KMS-11 (cell line): ENCODE measurements around the gene PTPN5.

Experiments
- H2AFZ ChIP-seq: fragments of 200-600 bp; sonication (generic); 2 replicates; pipeline ENCODE4 v1.6.1; 2016; ENCODE audit warnings: antibody characterized with exemption, mixed run types, low read depth
- H3K27ac ChIP-seq: fragments of 200-600 bp; sonication (generic); 2 replicates; pipeline ENCODE4 v1.6.1; 2016; ENCODE audit warnings: mild to moderate bottlenecking, mixed run types
- H3K27me3 ChIP-seq: fragments of 200-600 bp; sonication (generic); 2 replicates; pipeline ENCODE4 v1.6.1; 2017; ENCODE audit warnings: mild to moderate bottlenecking, low read depth, mixed run types, moderate library complexity; ENCODE audit not compliant: insufficient read depth
- H3K36me3 ChIP-seq: fragments of 200-600 bp; sonication (generic); 2 replicates; pipeline ENCODE4 v1.6.1; 2017; ENCODE audit warnings: mild to moderate bottlenecking, mixed run types; ENCODE audit not compliant: insufficient read depth
- H3K4me1 ChIP-seq: fragments of 200-600 bp; sonication (generic); 2 replicates; pipeline ENCODE4 v1.6.1; 2016; ENCODE audit warnings: mild to moderate bottlenecking, low read depth, mixed run types; ENCODE audit not compliant: poor library complexity, severe bottlenecking
- H3K4me2 ChIP-seq: fragments of 200-600 bp; sonication (generic); 2 replicates; pipeline ENCODE4 v1.7.0; 2016; ENCODE audit warnings: mild to moderate bottlenecking, mixed run types
- H3K4me3 ChIP-seq: fragments of 200-600 bp; sonication (generic); IDR thresholded peaks from 2 replicates; pipeline ENCODE4 v1.6.1; 2017; ENCODE audit warnings: low read depth, low read length, mixed read lengths; ENCODE audit not compliant: insufficient read depth
- H3K79me2 ChIP-seq: fragments of 200-600 bp; sonication (generic); 2 replicates; pipeline ENCODE4 v1.6.1; 2016; ENCODE audit warnings: low read depth, mixed run types; ENCODE audit not compliant: insufficient read depth
- H3K9ac ChIP-seq: fragments of 200-600 bp; sonication (generic); 2 replicates; pipeline ENCODE4 v1.6.1; 2016; ENCODE audit warnings: mild to moderate bottlenecking, mixed run types
- H4K20me1 ChIP-seq: fragments of 200-600 bp; sonication (generic); 2 replicates; pipeline ENCODE4 v1.6.1; 2016; ENCODE audit warnings: mild to moderate bottlenecking, mixed run types; ENCODE audit not compliant: insufficient read depth
- TF ChIP-seq, protein P1 (sequence below): fragments of 200-600 bp; sonication (generic); conservative IDR thresholded peaks from 2 replicates; pipeline ENCODE4 v1.6.1; 2017; ENCODE audit warnings: low read depth, mild to moderate bottlenecking, antibody characterized with exemption, low read length, moderate library complexity, mixed read lengths

Gene PTPN5

DNA sequence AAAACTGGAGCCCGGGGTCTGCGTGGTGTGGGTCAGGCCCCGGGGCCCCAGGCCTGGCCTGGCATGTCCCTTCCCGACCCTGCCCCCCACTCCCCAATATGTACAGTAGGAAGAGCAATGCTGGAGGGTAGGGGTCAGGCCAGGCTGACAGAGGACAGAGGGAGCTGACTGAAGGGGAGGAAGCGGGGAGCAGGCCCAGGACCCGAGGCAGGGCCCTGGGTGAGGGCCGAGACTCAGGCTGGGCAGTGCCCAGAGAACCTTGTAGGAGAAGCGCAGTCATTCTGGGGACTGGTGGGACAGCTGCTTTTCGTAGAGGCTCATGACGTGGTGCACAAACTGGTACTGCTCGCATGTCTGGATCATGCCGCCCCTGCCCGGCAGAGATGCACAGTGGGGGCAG lies 62.9 kb downstream of the PTPN5 start:
- no peaks in the 10 kb centered on the region for H3K36me3 ChIP-seq
- no peak overlapping the region for H2AFZ ChIP-seq
- no peak overlapping the region for H3K4me2 ChIP-seq
- H3K4me1 ChIP-seq, result no peaks in the 10 kb centered on the region
- no peak overlapping the region for H3K9ac ChIP-seq
- TF ChIP-seq, protein P1, sequence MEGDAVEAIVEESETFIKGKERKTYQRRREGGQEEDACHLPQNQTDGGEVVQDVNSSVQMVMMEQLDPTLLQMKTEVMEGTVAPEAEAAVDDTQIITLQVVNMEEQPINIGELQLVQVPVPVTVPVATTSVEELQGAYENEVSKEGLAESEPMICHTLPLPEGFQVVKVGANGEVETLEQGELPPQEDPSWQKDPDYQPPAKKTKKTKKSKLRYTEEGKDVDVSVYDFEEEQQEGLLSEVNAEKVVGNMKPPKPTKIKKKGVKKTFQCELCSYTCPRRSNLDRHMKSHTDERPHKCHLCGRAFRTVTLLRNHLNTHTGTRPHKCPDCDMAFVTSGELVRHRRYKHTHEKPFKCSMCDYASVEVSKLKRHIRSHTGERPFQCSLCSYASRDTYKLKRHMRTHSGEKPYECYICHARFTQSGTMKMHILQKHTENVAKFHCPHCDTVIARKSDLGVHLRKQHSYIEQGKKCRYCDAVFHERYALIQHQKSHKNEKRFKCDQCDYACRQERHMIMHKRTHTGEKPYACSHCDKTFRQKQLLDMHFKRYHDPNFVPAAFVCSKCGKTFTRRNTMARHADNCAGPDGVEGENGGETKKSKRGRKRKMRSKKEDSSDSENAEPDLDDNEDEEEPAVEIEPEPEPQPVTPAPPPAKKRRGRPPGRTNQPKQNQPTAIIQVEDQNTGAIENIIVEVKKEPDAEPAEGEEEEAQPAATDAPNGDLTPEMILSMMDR, result no peak
- no peaks in the 10 kb centered on the region for H3K79me2 ChIP-seq
- H3K27me3 ChIP-seq, result no peaks in the 10 kb centered on the region
- no peak overlapping the region for H3K4me3 ChIP-seq
- no peaks in the 10 kb centered on the region for H4K20me1 ChIP-seq
- no peak overlapping the region for H3K27ac ChIP-seq

DNA sequence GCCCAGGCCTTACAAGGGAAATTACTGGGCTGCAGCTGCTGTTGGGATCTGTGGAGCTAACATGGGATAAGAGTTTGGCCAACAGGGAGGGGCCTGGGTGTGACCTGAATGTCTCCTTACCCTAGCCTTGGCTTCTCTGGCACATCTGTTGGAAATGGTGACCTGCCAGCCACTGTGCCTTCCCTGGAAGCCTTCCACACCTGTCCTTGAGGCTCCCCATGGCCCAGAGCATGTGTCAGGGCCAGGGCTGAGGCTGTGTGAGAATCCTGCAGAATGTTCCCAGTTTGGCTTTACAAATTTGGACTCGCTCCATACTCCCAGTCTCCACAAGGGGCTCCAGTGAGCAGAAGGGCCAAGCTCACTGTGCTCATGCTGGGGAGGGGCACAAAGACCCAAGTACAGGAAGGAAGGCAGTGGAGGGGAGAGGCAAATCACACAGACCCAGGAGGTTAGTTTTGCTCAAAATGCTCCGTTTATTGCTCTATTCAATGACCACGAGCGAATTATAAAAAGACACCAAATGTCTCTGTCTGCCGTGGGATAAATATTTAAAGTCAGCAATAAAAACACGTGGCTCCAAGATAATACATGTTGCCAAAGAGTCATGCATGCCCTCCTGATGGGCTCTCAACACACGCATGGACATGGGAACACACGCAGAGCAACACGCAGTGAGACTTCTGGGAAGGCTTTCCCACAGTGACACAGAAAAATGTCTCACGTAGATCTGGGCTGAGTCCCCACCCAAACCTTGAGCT lies 63.9 kb downstream of the PTPN5 start:
- H3K4me2 ChIP-seq, result no peak overlapping the region
- H3K4me3 ChIP-seq, result no peak overlapping the region
- no peaks in the 10 kb centered on the region for H3K36me3 ChIP-seq
- H3K9ac ChIP-seq, result no peak overlapping the region
- H3K27me3 ChIP-seq, result no peaks in the 10 kb centered on the region
- peaks cover 1% of the 10 kb centered on the region for H3K4me1 ChIP-seq
- no peaks in the 10 kb centered on the region for H3K79me2 ChIP-seq
- no peak overlapping the region for H2AFZ ChIP-seq
- H3K27ac ChIP-seq, result no peak overlapping the region
- TF ChIP-seq, protein P1, result peak; percentile 78
- no peaks in the 10 kb centered on the region for H4K20me1 ChIP-seq

DNA sequence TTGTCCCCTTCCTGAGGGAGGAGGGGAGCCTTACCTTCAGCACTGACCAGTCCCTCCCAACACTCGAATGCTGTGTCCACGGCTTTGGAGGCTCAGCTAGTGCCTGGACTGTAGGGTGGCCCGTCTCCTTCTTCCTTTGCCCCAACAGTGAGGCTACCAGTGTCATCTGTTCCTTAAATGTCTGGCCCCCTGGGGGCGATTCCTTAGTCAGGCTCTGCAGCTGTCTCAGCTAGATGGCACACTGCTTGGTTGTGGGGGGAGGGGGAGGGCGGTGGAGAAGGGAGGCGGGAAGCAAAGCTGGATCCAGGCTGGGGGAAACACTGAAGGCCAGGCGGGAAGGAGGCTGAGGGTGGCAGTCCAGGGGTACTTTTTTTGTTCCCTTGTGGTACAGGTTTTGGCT lies 65.6 kb downstream of the PTPN5 start, which contains the start of gene IGSF22:
Gene IGSF22 (minus strand): TSS at position 149 of the 400 bp plus-strand sequence. CDS start 1,952 bp downstream, outside the sequence.
- Histone ChIP-seq H2AFZ (no peak within 1 kb of the TSS), H3K27me3 (no peaks in the 10 kb centered on the region), H3K4me2 (no peak within 1 kb of the TSS), H3K4me3 (no peak within 1 kb of the TSS), H3K36me3 (no peaks in the 10 kb centered on the region), H4K20me1 (no peaks in the 10 kb centered on the region), H3K27ac (no peak within 1 kb of the TSS), H3K79me2 (no peaks in the 10 kb centered on the region), H3K4me1 (peaks cover 7% of the 10 kb centered on the region), H3K9ac (no peak within 1 kb of the TSS)
- TF ChIP-seq, protein P1, result no peak

DNA sequence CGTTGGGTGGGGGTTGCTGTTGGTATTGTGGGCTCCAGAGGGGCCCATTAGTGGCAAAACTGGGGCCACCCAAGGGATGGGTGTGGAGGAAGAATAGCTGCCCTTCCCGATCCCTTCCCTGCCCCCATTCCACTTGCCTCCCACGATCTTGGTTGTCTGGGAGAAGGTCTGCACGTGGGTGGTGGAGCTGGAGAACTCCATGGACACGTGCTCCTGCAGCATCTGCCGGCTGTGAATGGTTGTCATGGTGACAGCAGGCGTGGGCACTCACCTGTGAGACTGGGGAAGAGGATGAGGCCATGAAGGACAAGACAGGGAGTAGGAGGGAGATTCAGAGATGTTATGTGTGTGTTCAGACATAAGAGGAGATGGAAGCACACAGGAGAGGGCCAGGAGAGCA lies 67.6 kb downstream of the PTPN5 start:
- TF ChIP-seq, protein P1, result no peak
- H3K9ac ChIP-seq, result no peak overlapping the region
- H3K4me2 ChIP-seq, result no peak overlapping the region
- H3K27me3 ChIP-seq, result no peaks in the 10 kb centered on the region
- no peaks in the 10 kb centered on the region for H4K20me1 ChIP-seq
- peaks cover 7% of the 10 kb centered on the region for H3K4me1 ChIP-seq
- no peak overlapping the region for H3K4me3 ChIP-seq
- no peaks in the 10 kb centered on the region for H3K79me2 ChIP-seq
- H3K27ac ChIP-seq, result no peak overlapping the region
- no peaks in the 10 kb centered on the region for H3K36me3 ChIP-seq
- no peak overlapping the region for H2AFZ ChIP-seq
